Choroid plexus epithelial cell (primary cell): Measurements from ENCODE around the gene RNF5.
A peak's percentile ranks its signal among the peaks of the same experiment; 100 is the strongest.

Source experiments
- DNase-seq: peaks from one replicate; pipeline ENCODE4 v3.0.0-alpha.2; 2010; ENCODE audit warnings: low read depth
- H3K4me3 ChIP-seq: 2 replicates; pipeline ENCODE4 v1.5.1; 2011; ENCODE audit warnings: low read depth, mild to moderate bottlenecking, control low read depth, low read length, moderate library complexity
- CTCF ChIP-seq: conservative IDR thresholded peaks from 2 replicates; pipeline ENCODE4 v1.5.1; 2011; ENCODE audit warnings: low read depth, mild to moderate bottlenecking, control low read depth, inconsistent platforms, low read length, moderate library complexity

RNF5 gene

GRCh38 chr6:32188381-32189068 is 10.3 kb downstream of the RNF5 start:
- no peak for TF ChIP-seq CTCF
- peak overlapping the region; percentile 68 for H3K4me3 ChIP-seq
- DNase-seq, result no peak

GRCh38 chr6:32189069-32189741 is 11.0 kb downstream of the RNF5 start:
- no peak for DNase-seq
- peak overlapping the region; percentile 68 for H3K4me3 ChIP-seq
- TF ChIP-seq CTCF, result no peak

GRCh38 chr6:32189742-32190053 is 11.5 kb downstream of the RNF5 start:
- TF ChIP-seq CTCF, result no peak
- DNase-seq, result no peak
- H3K4me3 ChIP-seq, result peak overlapping the region; percentile 68

GRCh38 chr6:32190054-32190851 is 12.0 kb downstream of the RNF5 start, which contains the start of gene PBX2:
TSS of gene PBX2 (minus strand) at chr6:32190202. CDS start at chr6:32189915, 287 bp downstream.
- no peak for TF ChIP-seq CTCF
- DNase-seq, result peak; percentile 93
- H3K4me3 ChIP-seq, result peak within 1 kb of the TSS; percentile 68

GRCh38 chr6:32190911-32191677 is 12.9 kb downstream of the RNF5 start:
- no peak overlapping the region for H3K4me3 ChIP-seq
- no peak for DNase-seq
- TF ChIP-seq CTCF, result no peak

- no peak for TF ChIP-seq CTCF
- peak overlapping the region; percentile 30 for H3K4me3 ChIP-seq
- DNase-seq, result no peak
These were observed 13.7 kb downstream of the RNF5 start for GRCh38 chr6:32191696-32192607.
